Measurements from ENCODE around the gene CAPZB.

DNA sequence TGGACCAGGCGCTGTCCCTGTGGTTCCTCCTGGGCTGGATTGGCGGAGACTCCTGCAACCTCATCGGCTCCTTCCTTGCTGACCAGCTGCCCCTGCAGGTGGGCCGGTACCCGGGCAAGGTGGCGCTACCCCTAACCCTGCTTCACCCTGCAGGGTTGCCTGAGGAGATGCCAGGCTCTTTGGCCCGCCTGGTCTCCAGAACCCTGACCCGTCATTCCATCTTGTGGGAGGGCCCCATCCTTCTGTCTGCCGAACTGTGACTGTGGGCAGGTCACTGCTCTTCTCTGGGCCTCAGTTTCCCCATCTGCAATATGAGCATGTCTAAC is 160.7 kb downstream of the CAPZB start:
- TF ChIP-seq, protein P1, sequence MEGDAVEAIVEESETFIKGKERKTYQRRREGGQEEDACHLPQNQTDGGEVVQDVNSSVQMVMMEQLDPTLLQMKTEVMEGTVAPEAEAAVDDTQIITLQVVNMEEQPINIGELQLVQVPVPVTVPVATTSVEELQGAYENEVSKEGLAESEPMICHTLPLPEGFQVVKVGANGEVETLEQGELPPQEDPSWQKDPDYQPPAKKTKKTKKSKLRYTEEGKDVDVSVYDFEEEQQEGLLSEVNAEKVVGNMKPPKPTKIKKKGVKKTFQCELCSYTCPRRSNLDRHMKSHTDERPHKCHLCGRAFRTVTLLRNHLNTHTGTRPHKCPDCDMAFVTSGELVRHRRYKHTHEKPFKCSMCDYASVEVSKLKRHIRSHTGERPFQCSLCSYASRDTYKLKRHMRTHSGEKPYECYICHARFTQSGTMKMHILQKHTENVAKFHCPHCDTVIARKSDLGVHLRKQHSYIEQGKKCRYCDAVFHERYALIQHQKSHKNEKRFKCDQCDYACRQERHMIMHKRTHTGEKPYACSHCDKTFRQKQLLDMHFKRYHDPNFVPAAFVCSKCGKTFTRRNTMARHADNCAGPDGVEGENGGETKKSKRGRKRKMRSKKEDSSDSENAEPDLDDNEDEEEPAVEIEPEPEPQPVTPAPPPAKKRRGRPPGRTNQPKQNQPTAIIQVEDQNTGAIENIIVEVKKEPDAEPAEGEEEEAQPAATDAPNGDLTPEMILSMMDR (IDR thresholded peaks at IDR 0.05 in 8 of 11, conservative IDR thresholded peaks at IDR 0.05 in 3 of 11), result no peak
- no peak for TF ChIP-seq POLR2A (IDR thresholded peaks at IDR 0.05)

Measured in spleen (tissue), 7 donors.